CD14-positive monocyte (primary cell): ENCODE measurements around the gene CCDC121. TPM values are rescaled to one million over a fixed set of nuclear protein-coding genes. Genes with fewer than 3 reads are reported as not detected.
A peak's percentile ranks its signal among the peaks of the same experiment; 100 is the strongest.
"Not testable (repeated sequence)": the region's sequence is repeated elsewhere in the genome, so short reads cannot be mapped to it uniquely, and the experiment has no call there.

Experiments
- DNase-seq, 3 donors: peaks; one replicate each; pipeline ENCODE4 v3.0.0-alpha.2; 2011 to 2022
- H2AFZ ChIP-seq: 2 replicates; pipeline ENCODE4 v1.6.0; 2012; ENCODE audit warnings: mild to moderate bottlenecking, low read depth, low read length, inconsistent platforms; ENCODE audit not compliant: insufficient read depth, poor library complexity, severe bottlenecking
- H3K27ac ChIP-seq, 2 donors: 1 replicate in 1 of 2; 2 replicates in 1 of 2; pipeline ENCODE4 v1.5.1; 2012 to 2013; ENCODE audit warnings: low read length in 2 of 2, control low read depth in 1 of 2, inconsistent platforms in 1 of 2, low read depth in 1 of 2, mild to moderate bottlenecking in 1 of 2
- H3K27me3 ChIP-seq, 2 donors: one replicate each; pipeline versions ENCODE4 v1.6.0 to v1.6.1; 2011 to 2013; ENCODE audit warnings: low read length in 2 of 2; ENCODE audit not compliant: control insufficient read depth in 2 of 2, insufficient read depth in 2 of 2
- H3K36me3 ChIP-seq, 2 donors: replicated peaks in 1 of 2; 1 replicate in 1 of 2; 2 replicates in 1 of 2; pipeline versions ENCODE4 v1.5.1 to v1.6.1; 2012 to 2013; ENCODE audit warnings: low read length in 2 of 2, control low read depth in 1 of 2, inconsistent platforms in 1 of 2, mild to moderate bottlenecking in 1 of 2; ENCODE audit not compliant: insufficient read depth in 2 of 2, control insufficient read depth in 1 of 2
- H3K4me1 ChIP-seq, 2 donors: 1 replicate in 1 of 2; 2 replicates in 1 of 2; pipeline versions ENCODE4 v1.5.1 to v1.6.1; 2012 to 2013; ENCODE audit warnings: low read length in 2 of 2, control low read depth in 1 of 2, inconsistent platforms in 1 of 2, mild to moderate bottlenecking in 1 of 2, moderate library complexity in 1 of 2; ENCODE audit not compliant: insufficient read depth in 2 of 2, control insufficient read depth in 1 of 2
- H3K4me2 ChIP-seq: replicated peaks from 2 replicates; pipeline ENCODE3; 2012; ENCODE audit warnings: low read length, moderate library complexity, mild to moderate bottlenecking; ENCODE audit not compliant: poor library complexity, severe bottlenecking; ENCODE audit errors: extremely low read depth
- H3K4me3 ChIP-seq, 3 experiments: fragments of 200-600 bp in 1 of 3; sonication (generic) in 1 of 3; replicated peaks in 1 of 3; 1 replicate in 2 of 3; 2 replicates in 1 of 3; pipeline ENCODE4 v1.5.1; 2011 to 2013; ENCODE audit warnings: low read length in 3 of 3, mild to moderate bottlenecking in 3 of 3, control low read depth in 2 of 3, low read depth in 2 of 3, inconsistent platforms in 1 of 3, moderate library complexity in 1 of 3
- H3K79me2 ChIP-seq: 2 replicates; pipeline ENCODE4 v1.6.0; 2012; ENCODE audit warnings: mild to moderate bottlenecking, control low read depth, inconsistent platforms, low read length, moderate library complexity; ENCODE audit not compliant: insufficient read depth
- H3K9ac ChIP-seq: 2 replicates; pipeline ENCODE4 v1.6.0; 2017; ENCODE audit warnings: low read length, mild to moderate bottlenecking; ENCODE audit not compliant: insufficient read depth, poor library complexity, severe bottlenecking
- H3K9me3 ChIP-seq, 2 donors: replicated peaks in 1 of 2; 1 replicate in 1 of 2; 2 replicates in 1 of 2; pipeline versions ENCODE4 v1.5.1 to v1.6.1; 2012 to 2013; ENCODE audit warnings: low read length in 2 of 2, control low read depth in 1 of 2; ENCODE audit not compliant: control insufficient read depth in 1 of 2, insufficient read depth in 1 of 2
- H4K20me1 ChIP-seq: 2 replicates; pipeline ENCODE4 v1.6.0; 2012; ENCODE audit warnings: mild to moderate bottlenecking, low read length, control low read depth, moderate library complexity; ENCODE audit not compliant: insufficient read depth
- H3K27ac Mint-ChIP-seq, 7 donors: one replicate each; pipeline ENCODE4 v1.8.0; 2020; ENCODE audit warnings: mild to moderate bottlenecking in 7 of 7, mixed read lengths in 7 of 7, moderate library complexity in 6 of 7, inconsistent platforms in 2 of 7
- H3K27me3 Mint-ChIP-seq, 3 donors: one replicate each; pipeline ENCODE4 v1.8.0; 2021 to 2022; ENCODE audit warnings: low read depth in 3 of 3, mild to moderate bottlenecking in 3 of 3, mixed read lengths in 3 of 3, moderate library complexity in 3 of 3, inconsistent platforms in 1 of 3
- H3K36me3 Mint-ChIP-seq, 2 donors: one replicate each; pipeline ENCODE4 v1.8.0; 2020; ENCODE audit warnings: mixed read lengths in 2 of 2, inconsistent platforms in 1 of 2, mild to moderate bottlenecking in 1 of 2
- H3K4me1 Mint-ChIP-seq: one replicate; pipeline ENCODE4 v1.8.0; 2020; ENCODE audit warnings: mild to moderate bottlenecking, mixed read lengths
- H3K4me3 Mint-ChIP-seq, 2 donors: one replicate each; pipeline ENCODE4 v1.8.0; 2020; ENCODE audit warnings: mild to moderate bottlenecking in 2 of 2, mixed read lengths in 2 of 2, moderate library complexity in 1 of 2
- H3K9me3 Mint-ChIP-seq, 7 donors: one replicate each; pipeline ENCODE4 v1.8.0; 2020 to 2022; ENCODE audit warnings: mixed read lengths in 7 of 7, mild to moderate bottlenecking in 6 of 7, moderate library complexity in 6 of 7, inconsistent platforms in 2 of 7
- CTCF ChIP-seq: fragments of 200-600 bp; IDR thresholded peaks from one replicate; pipeline ENCODE4 v1.8.0; 2022; ENCODE audit warnings: antibody characterized with exemption, mild to moderate bottlenecking
- WGBS: methylation state at CpG from one replicate; pipeline ENCODE4 v1.1.5; 2013; ENCODE audit warnings: missing lambda C conversion rate; ENCODE audit not compliant: insufficient coverage; 5-methylcytosine and 5-hydroxymethylcytosine counted together
- intact Hi-C, 2 donors: fragments of 100-400 bp; cut with micrococcal nuclease; formaldehyde crosslinking; loops; one replicate each; pipeline versions ENCODE4 v1.15.0 to v1.15.1; 2023
- polyA plus RNA-seq, 3 donors: library from polyadenylated mRNA; depleted of rRNA in 1 of 3; unstranded in 2 of 3; stranded (reverse) in 1 of 3; fragments of 300-500 nt in 2 of 3; fragments of >200 nt in 1 of 3; fragmentation: Illumina TruSeq in 2 of 3; gene quantifications; 1 replicate in 2 of 3; 2 replicates in 1 of 3; pipeline ENCODE4 v1.2.3, GENCODE V29; 2012 to 2021

CCDC121 gene
- polyA plus RNA-seq, 3 donors: 0.22 to 0.61 (median 0.53) TPM

GRCh38 chr2:27596627-27597026, 32.2 kb downstream of the CCDC121 start:
- Mint-ChIP-seq H3K27me3 (no peaks in the 10 kb centered on the region), H3K36me3 (peaks cover 46 to 64% of the 10 kb centered on the region in 2 donors), H3K27ac (peak overlapping the region in 2 of 7 donors; percentile 39 to 78), H3K9me3 (peaks cover 21 to 35% (median 29%) of the 10 kb centered on the region in 7 donors), H3K4me1 (peaks cover 35% of the 10 kb centered on the region), H3K4me3 (no peak overlapping the region)
- Histone ChIP-seq H3K9me3 (peaks cover 15 to 33% of the 10 kb centered on the region in 2 donors), H3K4me3 (no peak overlapping the region), H3K79me2 (peaks cover 86% of the 10 kb centered on the region), H3K27me3 (no peaks in the 10 kb centered on the region), H4K20me1 (peaks cover 58% of the 10 kb centered on the region), H3K36me3 (peaks cover 20 to 41% of the 10 kb centered on the region in 2 donors), H2AFZ (no peak overlapping the region), H3K27ac (peak overlapping the region in 1 of 2 donors; percentile 44), H3K9ac (no peak overlapping the region), H3K4me2 (no peak overlapping the region), H3K4me1 (peaks cover 21 to 27% of the 10 kb centered on the region in 2 donors)
- TF ChIP-seq CTCF: no peak
- DNase-seq: no peak
- intact Hi-C loops: no loop called here
- WGBS: no CpG with 5 or more reads among the region's 1 CpG

- peaks cover 29 to 42% (median 37%) of the 10 kb centered on the region in 7 donors for H3K9me3 Mint-ChIP-seq
- H3K4me1 Mint-ChIP-seq: peaks cover 37% of the 10 kb centered on the region
- H3K27ac ChIP-seq, H3K27me3 Mint-ChIP-seq, H3K4me3 Mint-ChIP-seq, H3K27ac Mint-ChIP-seq, H3K4me2 ChIP-seq, H3K27me3 ChIP-seq, H3K9ac ChIP-seq, H2AFZ ChIP-seq, intact Hi-C loops, H3K4me3 ChIP-seq, DNase-seq: not testable (repeated sequence)
- WGBS: 100% methylated on average over 7 of the region's 9 CpGs
- peaks cover 40 to 60% of the 10 kb centered on the region in 2 donors for H3K36me3 Mint-ChIP-seq
- peaks cover 7 to 29% of the 10 kb centered on the region in 2 donors for H3K36me3 ChIP-seq
- H3K9me3 ChIP-seq: peaks cover 15 to 45% of the 10 kb centered on the region in 2 donors
- H3K4me1 ChIP-seq: peaks cover 22 to 27% of the 10 kb centered on the region in 2 donors
- peaks cover 97% of the 10 kb centered on the region for H3K79me2 ChIP-seq
- peaks cover 56% of the 10 kb centered on the region for H4K20me1 ChIP-seq
Observed at GRCh38 chr2:27595412-27595811, 33.4 kb downstream of the CCDC121 start.

- H3K4me3 Mint-ChIP-seq, H2AFZ ChIP-seq, H3K27ac ChIP-seq, H3K27me3 Mint-ChIP-seq, H3K9ac ChIP-seq, DNase-seq, H3K4me2 ChIP-seq, H3K4me3 ChIP-seq, intact Hi-C loops, H3K27me3 ChIP-seq: not testable (repeated sequence)
- peaks cover 35% of the 10 kb centered on the region for H3K4me1 Mint-ChIP-seq
- peaks cover 15 to 46% of the 10 kb centered on the region in 2 donors for H3K9me3 ChIP-seq
- peaks cover 52% of the 10 kb centered on the region for H4K20me1 ChIP-seq
- peaks cover 99% of the 10 kb centered on the region for H3K79me2 ChIP-seq
- H3K36me3 Mint-ChIP-seq: peaks cover 28 to 54% of the 10 kb centered on the region in 2 donors
- 99% methylated on average over 33 of the region's 45 CpGs for WGBS
- peak overlapping the region in 1 of 7 donors; percentile 58 for H3K27ac Mint-ChIP-seq
- H3K9me3 Mint-ChIP-seq: peaks cover 34 to 44% (median 41%) of the 10 kb centered on the region in 7 donors
- H3K4me1 ChIP-seq: peaks cover 22 to 26% of the 10 kb centered on the region in 2 donors
- H3K36me3 ChIP-seq: peaks cover 0 to 28% of the 10 kb centered on the region in 2 donors
Observed at GRCh38 chr2:27594020-27594703, 34.6 kb downstream of the CCDC121 start.
